Type B pancreatic cell (in vitro differentiated cells): Measurements from ENCODE around the gene MYO3B. TPM values are rescaled to one million over a fixed set of nuclear protein-coding genes. Genes with fewer than 3 reads are reported as not detected.
A peak's percentile ranks its signal among the peaks of the same experiment; 100 is the strongest.

Experiments used
- DNase-seq: peaks from one replicate; pipeline ENCODE4 v3.0.0; 2021; ENCODE audit warnings: mixed read lengths; ENCODE audit not compliant: unreplicated experiment; ENCODE audit errors: extremely low spot score
- H3K27ac Mint-ChIP-seq: 2 replicates; pipeline ENCODE4 v1.8.0; 2021; ENCODE audit warnings: mild to moderate bottlenecking, mixed read lengths
- H3K27me3 Mint-ChIP-seq: 2 replicates; pipeline ENCODE4 v1.8.0; 2021; ENCODE audit warnings: mixed read lengths
- H3K36me3 Mint-ChIP-seq: 2 replicates; pipeline ENCODE4 v1.8.0; 2021; ENCODE audit warnings: mixed read lengths
- H3K4me1 Mint-ChIP-seq: one replicate; pipeline ENCODE4 v1.8.0; 2021; ENCODE audit warnings: mixed read lengths; ENCODE audit not compliant: unreplicated experiment
- H3K4me3 Mint-ChIP-seq: 2 replicates; pipeline ENCODE4 v1.8.0; 2021; ENCODE audit warnings: mild to moderate bottlenecking, mixed read lengths
- H3K9me3 Mint-ChIP-seq: 2 replicates; pipeline ENCODE4 v1.8.0; 2021; ENCODE audit warnings: mixed read lengths
- total RNA-seq: library from RNA; stranded (reverse); gene quantifications from 2 replicates; pipeline ENCODE4 v1.2.1, GENCODE V29; 2021; ENCODE audit warnings: low replicate concordance
- TF ChIP-seq, protein P1 (sequence below): fragments of 200-600 bp; sonication (generic); conservative IDR thresholded peaks from 2 replicates; pipeline ENCODE4 v1.5.0; 2021; ENCODE audit warnings: antibody characterized with exemption, mild to moderate bottlenecking

Gene MYO3B
- total RNA-seq, 1 donor from 2014 or later, result 0.46 TPM

DNA sequence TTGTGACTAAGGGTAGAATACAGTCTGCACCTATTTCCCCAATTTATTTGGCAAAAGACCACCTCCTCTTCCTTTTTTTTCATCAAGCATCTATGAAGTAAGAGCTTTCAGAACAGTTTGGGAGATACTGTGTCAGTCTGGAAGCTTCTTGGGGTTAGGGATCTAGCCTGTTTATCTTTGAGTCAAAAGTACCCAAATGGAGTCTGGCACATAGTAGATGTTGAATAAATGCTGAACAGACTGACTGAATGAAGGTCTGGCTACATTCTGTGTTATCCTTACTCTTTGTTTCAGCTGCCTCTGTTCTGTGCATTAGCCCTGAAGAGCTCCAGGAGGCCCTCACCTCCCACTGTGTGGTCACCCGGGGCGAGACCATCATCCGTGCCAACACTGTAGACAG is 223.2 kb downstream of the MYO3B start:
- Mint-ChIP-seq H3K36me3 (no peaks in the 10 kb centered on the region), H3K27ac (no peak overlapping the region), H3K4me3 (no peak overlapping the region), H3K4me1 (no peaks in the 10 kb centered on the region), H3K9me3 (no peaks in the 10 kb centered on the region), H3K27me3 (peaks cover 44% of the 10 kb centered on the region)
- TF ChIP-seq, protein P1, sequence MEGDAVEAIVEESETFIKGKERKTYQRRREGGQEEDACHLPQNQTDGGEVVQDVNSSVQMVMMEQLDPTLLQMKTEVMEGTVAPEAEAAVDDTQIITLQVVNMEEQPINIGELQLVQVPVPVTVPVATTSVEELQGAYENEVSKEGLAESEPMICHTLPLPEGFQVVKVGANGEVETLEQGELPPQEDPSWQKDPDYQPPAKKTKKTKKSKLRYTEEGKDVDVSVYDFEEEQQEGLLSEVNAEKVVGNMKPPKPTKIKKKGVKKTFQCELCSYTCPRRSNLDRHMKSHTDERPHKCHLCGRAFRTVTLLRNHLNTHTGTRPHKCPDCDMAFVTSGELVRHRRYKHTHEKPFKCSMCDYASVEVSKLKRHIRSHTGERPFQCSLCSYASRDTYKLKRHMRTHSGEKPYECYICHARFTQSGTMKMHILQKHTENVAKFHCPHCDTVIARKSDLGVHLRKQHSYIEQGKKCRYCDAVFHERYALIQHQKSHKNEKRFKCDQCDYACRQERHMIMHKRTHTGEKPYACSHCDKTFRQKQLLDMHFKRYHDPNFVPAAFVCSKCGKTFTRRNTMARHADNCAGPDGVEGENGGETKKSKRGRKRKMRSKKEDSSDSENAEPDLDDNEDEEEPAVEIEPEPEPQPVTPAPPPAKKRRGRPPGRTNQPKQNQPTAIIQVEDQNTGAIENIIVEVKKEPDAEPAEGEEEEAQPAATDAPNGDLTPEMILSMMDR, result no peak
- DNase-seq, result no peak

DNA sequence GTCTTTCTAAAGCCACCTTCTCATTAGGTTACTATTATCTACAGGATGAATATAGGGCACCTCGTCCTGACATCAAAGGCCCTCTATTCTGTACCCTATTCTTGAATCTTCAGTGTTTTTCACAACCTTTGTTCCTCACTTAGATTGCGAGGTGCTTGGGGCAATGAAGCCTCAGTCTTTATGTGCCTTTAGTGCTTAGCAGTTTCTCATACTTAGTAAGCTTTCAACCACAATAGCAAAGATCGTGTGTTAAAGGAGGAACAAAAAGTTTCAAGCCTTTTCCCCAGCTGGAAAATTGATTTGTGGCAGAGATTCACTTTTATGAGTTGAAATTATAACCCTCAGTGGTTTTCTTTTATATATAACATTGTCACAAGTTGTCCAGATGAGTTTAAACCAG is 226.9 kb downstream of the MYO3B start:
- Mint-ChIP-seq H3K9me3 (no peaks in the 10 kb centered on the region), H3K4me1 (no peaks in the 10 kb centered on the region), H3K36me3 (no peaks in the 10 kb centered on the region), H3K27ac (no peak overlapping the region), H3K27me3 (peaks cover 46% of the 10 kb centered on the region), H3K4me3 (no peak overlapping the region)
- no peak for DNase-seq
- TF ChIP-seq, protein P1, result no peak

DNA sequence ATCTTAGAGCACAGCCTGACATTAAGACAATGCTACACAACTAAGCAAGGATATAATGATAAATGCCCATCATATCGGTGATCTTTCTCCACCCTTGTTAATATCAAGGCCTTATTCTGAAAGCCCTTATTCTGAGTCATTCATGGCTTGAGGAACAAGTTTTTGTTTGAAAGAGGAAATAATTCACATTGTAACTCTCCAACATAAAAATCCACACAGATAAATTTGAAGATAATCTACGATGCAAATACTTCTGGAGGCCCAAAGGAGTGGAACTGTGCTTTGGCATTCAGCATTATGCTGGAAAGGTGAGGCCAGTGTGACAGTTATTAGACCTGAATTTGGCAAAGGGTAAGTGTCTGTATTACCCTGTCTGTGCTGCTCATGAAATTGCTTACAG is 227.4 kb downstream of the MYO3B start:
- DNase-seq, result no peak
- Mint-ChIP-seq H3K4me1 (no peaks in the 10 kb centered on the region), H3K27ac (no peak overlapping the region), H3K4me3 (no peak overlapping the region), H3K9me3 (no peaks in the 10 kb centered on the region), H3K27me3 (peaks cover 46% of the 10 kb centered on the region), H3K36me3 (no peaks in the 10 kb centered on the region)
- TF ChIP-seq, protein P1, result no peak

DNA sequence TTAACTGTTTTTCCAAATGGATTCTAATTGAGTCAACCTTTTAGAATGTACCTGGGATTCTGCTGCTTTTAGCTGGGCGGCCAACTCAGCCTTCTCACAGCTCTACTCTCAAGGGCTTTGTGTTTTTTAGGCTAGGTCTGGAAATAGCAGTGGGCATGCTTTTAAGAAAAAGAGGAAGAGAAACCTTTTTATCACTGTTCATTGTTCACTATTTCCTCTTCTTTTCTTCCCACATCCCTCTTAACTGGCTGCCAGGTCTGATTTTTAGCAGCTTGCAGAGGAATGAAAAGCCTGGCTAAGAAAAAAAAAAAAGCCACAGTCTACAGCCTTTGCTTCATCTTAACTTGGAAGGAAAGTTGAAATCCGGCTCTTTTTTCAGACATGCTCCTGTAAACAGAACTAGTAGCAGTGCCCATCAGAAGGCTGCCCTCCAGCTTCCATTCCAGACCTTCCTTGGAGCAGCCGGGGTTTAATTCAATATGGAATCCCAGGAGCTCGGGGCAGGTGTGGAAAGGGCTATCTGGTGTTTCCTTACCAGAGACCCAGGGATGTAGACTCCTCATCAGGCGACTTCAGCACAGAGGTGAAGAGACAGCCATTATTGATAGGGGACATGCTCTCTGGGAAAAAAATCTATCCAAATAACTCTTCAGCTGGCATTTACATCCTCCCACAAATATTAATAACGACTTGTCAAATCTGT is 230.7 kb downstream of the MYO3B start:
- H3K4me3 Mint-ChIP-seq, result peak overlapping the region; percentile 14
- H3K36me3 Mint-ChIP-seq, result no peaks in the 10 kb centered on the region
- no peaks in the 10 kb centered on the region for H3K9me3 Mint-ChIP-seq
- TF ChIP-seq, protein P1, result no peak
- H3K27me3 Mint-ChIP-seq, result peaks cover 49% of the 10 kb centered on the region
- DNase-seq, result no peak
- no peak overlapping the region for H3K27ac Mint-ChIP-seq
- no peaks in the 10 kb centered on the region for H3K4me1 Mint-ChIP-seq

DNA sequence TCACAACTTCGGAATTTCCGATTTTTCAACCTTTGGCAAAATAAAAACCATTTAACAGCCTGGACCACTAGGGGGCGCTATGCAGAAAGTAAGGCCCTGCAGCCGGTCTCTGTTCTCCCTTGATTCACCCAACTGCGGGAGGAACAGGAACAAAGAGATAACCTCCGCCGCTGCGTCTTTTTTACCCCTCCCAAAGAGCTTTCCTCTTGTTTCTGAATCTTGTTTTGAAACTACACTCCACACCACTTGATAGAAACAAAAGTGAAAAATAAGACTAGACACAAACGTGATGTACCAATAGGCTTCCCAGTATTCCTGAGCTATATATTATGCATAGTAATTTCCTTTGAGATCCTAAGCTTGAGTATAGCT is 231.2 kb downstream of the MYO3B start:
- Mint-ChIP-seq H3K27me3 (peaks cover 47% of the 10 kb centered on the region), H3K4me3 (peak overlapping the region; percentile 14)

More for the DNA sequence above, 231.2 kb downstream of the MYO3B start:
- Mint-ChIP-seq H3K9me3 (no peaks in the 10 kb centered on the region), H3K27ac (no peak overlapping the region), H3K4me1 (no peaks in the 10 kb centered on the region), H3K36me3 (no peaks in the 10 kb centered on the region)
- TF ChIP-seq, protein P1, result peak; percentile 97
- DNase-seq, result no peak
